Activated CD4-positive, alpha-beta T cell treated with anti-CD3 and anti-CD28 coated beads, Interleukin-2, amount 10 ng/mL, durations not matched to agents 7 days and 5 days (primary cell): Measurements from ENCODE around the gene COMMD10. TPM values are rescaled to one million over a fixed set of nuclear protein-coding genes. Genes with fewer than 3 reads are reported as not detected.

Experiments used
- CTCF ChIA-PET: fragments of 350-600 bp; sonication (Branson Sonifier 250); formaldehyde crosslinking; loops from one replicate; lab custom pipeline; 2021; ENCODE audit warnings: antibody characterized with exemption; lab: Charles Lee
- POLR2A ChIA-PET: fragments of 350-600 bp; sonication (Branson Sonifier 250); formaldehyde crosslinking; loops from one replicate; lab custom pipeline; 2021; ENCODE audit warnings: antibody characterized with exemption; lab: Charles Lee
- DNase-seq: peaks from one replicate; pipeline ENCODE4 v3.0.0-alpha.2; 2020
- H3K27ac Mint-ChIP-seq: one replicate; pipeline ENCODE4 v1.8.0; 2021; ENCODE audit warnings: mild to moderate bottlenecking, moderate library complexity, mixed read lengths
- H3K27me3 Mint-ChIP-seq: one replicate; pipeline ENCODE4 v1.8.0; 2021; ENCODE audit warnings: mixed read lengths
- H3K36me3 Mint-ChIP-seq: one replicate; pipeline ENCODE4 v1.8.0; 2021; ENCODE audit warnings: low read depth, mixed read lengths
- H3K4me1 Mint-ChIP-seq: one replicate; pipeline ENCODE4 v1.8.0; 2021; ENCODE audit warnings: mixed read lengths
- H3K4me3 Mint-ChIP-seq: one replicate; pipeline ENCODE4 v1.8.0; 2021; ENCODE audit warnings: mild to moderate bottlenecking, moderate library complexity, mixed read lengths
- H3K9me3 Mint-ChIP-seq: one replicate; pipeline ENCODE4 v1.8.0; 2021; ENCODE audit warnings: mixed read lengths
- total RNA-seq, 2 experiments: library from RNA; stranded (reverse); gene quantifications; one replicate each; pipeline ENCODE4 v1.2.3, GENCODE V29; 2021

Gene COMMD10
- total RNA-seq, 2 experiments from 2014 or later = 24.8 to 27.3 TPM

GRCh38 chr5:116157902-116158301 lies 73.1 kb downstream of the COMMD10 start:
- Mint-ChIP-seq H3K4me1 (no peaks in the 10 kb centered on the region), H3K36me3 (peaks cover 3% of the 10 kb centered on the region), H3K4me3 (no peak overlapping the region), H3K9me3 (no peaks in the 10 kb centered on the region), H3K27me3 (no peaks in the 10 kb centered on the region), H3K27ac (no peak overlapping the region)
- no peak for DNase-seq
- ChIA-PET POLR2A (no interaction called here), CTCF (interaction anchor here (0.6 kb wide), 2 partner anchors 11 to 33 kb away, joined by 3 to 4 read pairs; no protein-coding TSS in a partner anchor)

- CTCF ChIA-PET = no interaction called here
- H3K27me3 Mint-ChIP-seq = no peaks in the 10 kb centered on the region
- no peak overlapping the region for H3K4me3 Mint-ChIP-seq
- H3K4me1 Mint-ChIP-seq = no peaks in the 10 kb centered on the region
- POLR2A ChIA-PET = no interaction called here
- no peak for DNase-seq
- peaks cover 3% of the 10 kb centered on the region for H3K36me3 Mint-ChIP-seq
- no peaks in the 10 kb centered on the region for H3K9me3 Mint-ChIP-seq
- no peak overlapping the region for H3K27ac Mint-ChIP-seq
Measured at GRCh38 chr5:116159006-116159405, 74.2 kb downstream of the COMMD10 start.

- no peak overlapping the region for H3K4me3 Mint-ChIP-seq
- H3K27ac Mint-ChIP-seq = no peak overlapping the region
- no peaks in the 10 kb centered on the region for H3K4me1 Mint-ChIP-seq
- no peak for DNase-seq
- ChIA-PET CTCF (no interaction called here), POLR2A (no interaction called here)
- H3K9me3 Mint-ChIP-seq = peaks cover 15% of the 10 kb centered on the region
- no peaks in the 10 kb centered on the region for H3K27me3 Mint-ChIP-seq
- H3K36me3 Mint-ChIP-seq = peaks cover 2% of the 10 kb centered on the region
Measured at GRCh38 chr5:116174111-116174510, 89.3 kb downstream of the COMMD10 start.

GRCh38 chr5:116176121-116176520 lies 91.3 kb downstream of the COMMD10 start:
- Mint-ChIP-seq H3K27ac (no peak overlapping the region), H3K4me1 (no peaks in the 10 kb centered on the region), H3K27me3 (no peaks in the 10 kb centered on the region), H3K36me3 (peaks cover 2% of the 10 kb centered on the region), H3K4me3 (no peak overlapping the region), H3K9me3 (peaks cover under 1% of the 10 kb centered on the region)
- ChIA-PET CTCF (no interaction called here), POLR2A (no interaction called here)
- DNase-seq = no peak

GRCh38 chr5:116178925-116179324 lies 94.1 kb downstream of the COMMD10 start:
- peaks cover 2% of the 10 kb centered on the region for H3K36me3 Mint-ChIP-seq

GRCh38 chr5:116209166-116209565 lies 124.3 kb downstream of the COMMD10 start:
- ChIA-PET CTCF (no interaction called here), POLR2A (no interaction called here)
- H3K27ac Mint-ChIP-seq = no peak overlapping the region
- no peak overlapping the region for H3K4me3 Mint-ChIP-seq
- no peaks in the 10 kb centered on the region for H3K27me3 Mint-ChIP-seq
- H3K9me3 Mint-ChIP-seq = no peaks in the 10 kb centered on the region
- no peak for DNase-seq
- no peaks in the 10 kb centered on the region for H3K4me1 Mint-ChIP-seq
- H3K36me3 Mint-ChIP-seq = no peaks in the 10 kb centered on the region

More at GRCh38 chr5:116178925-116179324, 94.1 kb downstream of the COMMD10 start:
- no peak for DNase-seq
- Mint-ChIP-seq H3K27ac (no peak overlapping the region), H3K4me3 (no peak overlapping the region), H3K4me1 (no peaks in the 10 kb centered on the region), H3K9me3 (no peaks in the 10 kb centered on the region), H3K27me3 (no peaks in the 10 kb centered on the region)
- ChIA-PET POLR2A (no interaction called here), CTCF (interaction anchor here (0.6 kb wide), 1 partner anchor 196 kb away, joined by 3 read pairs; no protein-coding TSS in a partner anchor)

- CTCF ChIA-PET = no interaction called here
- H3K4me1 Mint-ChIP-seq = no peaks in the 10 kb centered on the region
- no peak overlapping the region for H3K4me3 Mint-ChIP-seq
Measured at GRCh38 chr5:116212225-116212624, 127.4 kb downstream of the COMMD10 start.

GRCh38 chr5:116216246-116216645 lies 131.4 kb downstream of the COMMD10 start:
- ChIA-PET POLR2A (no interaction called here), CTCF (interaction anchor here (0.7 kb wide), 1 partner anchor 924 kb away, joined by 3 read pairs; no protein-coding TSS in a partner anchor)
- Mint-ChIP-seq H3K9me3 (no peaks in the 10 kb centered on the region), H3K27ac (no peak overlapping the region), H3K27me3 (no peaks in the 10 kb centered on the region), H3K4me3 (no peak overlapping the region), H3K4me1 (no peaks in the 10 kb centered on the region), H3K36me3 (no peaks in the 10 kb centered on the region)
- no peak for DNase-seq

More at GRCh38 chr5:116212225-116212624, 127.4 kb downstream of the COMMD10 start:
- no peak for DNase-seq
- Mint-ChIP-seq H3K27ac (no peak overlapping the region), H3K27me3 (no peaks in the 10 kb centered on the region), H3K9me3 (no peaks in the 10 kb centered on the region), H3K36me3 (no peaks in the 10 kb centered on the region)
- POLR2A ChIA-PET = no interaction called here

GRCh38 chr5:116225281-116225922 lies 140.6 kb downstream of the COMMD10 start:
- POLR2A ChIA-PET = no interaction called here
- no peaks in the 10 kb centered on the region for H3K27me3 Mint-ChIP-seq
- peaks cover 1% of the 10 kb centered on the region for H3K4me1 Mint-ChIP-seq

GRCh38 chr5:116229131-116229689 lies 144.4 kb downstream of the COMMD10 start:
- DNase-seq = no peak
- Mint-ChIP-seq H3K4me1 (peaks cover 1% of the 10 kb centered on the region), H3K9me3 (peaks cover 9% of the 10 kb centered on the region), H3K27me3 (no peaks in the 10 kb centered on the region), H3K36me3 (peaks cover 6% of the 10 kb centered on the region), H3K4me3 (no peak overlapping the region), H3K27ac (no peak overlapping the region)
- ChIA-PET POLR2A (no interaction called here), CTCF (no interaction called here)

More at GRCh38 chr5:116225281-116225922, 140.6 kb downstream of the COMMD10 start:
- Mint-ChIP-seq H3K4me3 (no peak overlapping the region), H3K36me3 (peaks cover 8% of the 10 kb centered on the region), H3K27ac (no peak overlapping the region), H3K9me3 (peaks cover 9% of the 10 kb centered on the region)
- CTCF ChIA-PET = no interaction called here
- no peak for DNase-seq

GRCh38 chr5:116231288-116231687 lies 146.5 kb downstream of the COMMD10 start:
- H3K4me1 Mint-ChIP-seq = no peaks in the 10 kb centered on the region
- H3K27ac Mint-ChIP-seq = no peak overlapping the region
- ChIA-PET POLR2A (no interaction called here), CTCF (no interaction called here)
- H3K36me3 Mint-ChIP-seq = peaks cover 2% of the 10 kb centered on the region
- no peaks in the 10 kb centered on the region for H3K27me3 Mint-ChIP-seq
- no peak overlapping the region for H3K4me3 Mint-ChIP-seq
- no peaks in the 10 kb centered on the region for H3K9me3 Mint-ChIP-seq
- DNase-seq = no peak

GRCh38 chr5:116234681-116235080 lies 149.9 kb downstream of the COMMD10 start:
- no peaks in the 10 kb centered on the region for H3K27me3 Mint-ChIP-seq
- H3K4me3 Mint-ChIP-seq = no peak overlapping the region
- peaks cover 1% of the 10 kb centered on the region for H3K36me3 Mint-ChIP-seq
- POLR2A ChIA-PET = no interaction called here
- H3K9me3 Mint-ChIP-seq = peaks cover 2% of the 10 kb centered on the region
- H3K27ac Mint-ChIP-seq = no peak overlapping the region
- CTCF ChIA-PET = interaction anchor here (0.6 kb wide), 1 partner anchor 1166 kb away, joined by 3 read pairs; no protein-coding TSS in a partner anchor
- no peak for DNase-seq
- no peaks in the 10 kb centered on the region for H3K4me1 Mint-ChIP-seq

GRCh38 chr5:116237917-116238500 lies 153.2 kb downstream of the COMMD10 start:
- H3K27me3 Mint-ChIP-seq = no peaks in the 10 kb centered on the region
- peaks cover 1% of the 10 kb centered on the region for H3K36me3 Mint-ChIP-seq
- H3K4me3 Mint-ChIP-seq = no peak overlapping the region
- ChIA-PET CTCF (no interaction called here), POLR2A (no interaction called here)
- H3K4me1 Mint-ChIP-seq = no peaks in the 10 kb centered on the region
- no peak for DNase-seq
- no peak overlapping the region for H3K27ac Mint-ChIP-seq
- peaks cover 2% of the 10 kb centered on the region for H3K9me3 Mint-ChIP-seq
